Measurements from ENCODE around the gene HS3ST2. TPM values are rescaled to one million over a fixed set of nuclear protein-coding genes. Genes with fewer than 3 reads are reported as not detected.
"Not testable (repeated sequence)": the region's sequence is repeated elsewhere in the genome, so short reads cannot be mapped to it uniquely, and the experiment has no call there.

HS3ST2 gene
- total RNA-seq, 1 donor from 2014 or later = 0.51 TPM

GRCh38 chr16:22813223-22813947 is 577 bp upstream of the HS3ST2 start:
- H3K9me3 Mint-ChIP-seq = no peaks in the 10 kb centered on the region
- peak overlapping the region; percentile 39 for H3K27ac Mint-ChIP-seq
- H3K4me3 Mint-ChIP-seq = peak overlapping the region; percentile 86
- H3K4me1 Mint-ChIP-seq (ENCODE audit: unreplicated experiment) = no peaks in the 10 kb centered on the region
- H3K36me3 Mint-ChIP-seq = no peaks in the 10 kb centered on the region
- peak; percentile 84 for DNase-seq (ENCODE audit: extremely low spot score, unreplicated experiment)
- H3K27me3 Mint-ChIP-seq = peaks cover 88% of the 10 kb centered on the region
- TF ChIP-seq CTCF (conservative IDR thresholded peaks at IDR 0.05) = peak; percentile 92

- no peaks in the 10 kb centered on the region for H3K9me3 Mint-ChIP-seq
- peak overlapping the region; percentile 74 for H3K4me3 Mint-ChIP-seq
- H3K27ac Mint-ChIP-seq = no peak overlapping the region
- no peaks in the 10 kb centered on the region for H3K36me3 Mint-ChIP-seq
- TF ChIP-seq CTCF (conservative IDR thresholded peaks at IDR 0.05) = no peak
- H3K4me1 Mint-ChIP-seq (ENCODE audit: unreplicated experiment) = no peaks in the 10 kb centered on the region
- DNase-seq (ENCODE audit: extremely low spot score, unreplicated experiment) = no peak
- peaks cover 87% of the 10 kb centered on the region for H3K27me3 Mint-ChIP-seq
Observed at GRCh38 chr16:22814711-22815105, 746 bp downstream of the HS3ST2 start.

GRCh38 chr16:22815863-22816262 is 1.9 kb downstream of the HS3ST2 start:
- no peak for TF ChIP-seq CTCF (conservative IDR thresholded peaks at IDR 0.05)
- H3K4me1 Mint-ChIP-seq (ENCODE audit: unreplicated experiment) = no peaks in the 10 kb centered on the region
- H3K36me3 Mint-ChIP-seq = no peaks in the 10 kb centered on the region
- DNase-seq (ENCODE audit: extremely low spot score, unreplicated experiment) = no peak
- H3K9me3 Mint-ChIP-seq = no peaks in the 10 kb centered on the region
- H3K27me3 Mint-ChIP-seq = peaks cover 85% of the 10 kb centered on the region
- H3K4me3 Mint-ChIP-seq = no peak overlapping the region
- H3K27ac Mint-ChIP-seq = no peak overlapping the region

- Mint-ChIP-seq H3K27me3 (peaks cover 85% of the 10 kb centered on the region), H3K9me3 (no peaks in the 10 kb centered on the region)
- no peak for DNase-seq (ENCODE audit: extremely low spot score, unreplicated experiment)
Observed at GRCh38 chr16:22816475-22816874, 2.5 kb downstream of the HS3ST2 start.

GRCh38 chr16:22818736-22819135 is 4.8 kb downstream of the HS3ST2 start:
- H3K9me3 Mint-ChIP-seq; H3K27ac Mint-ChIP-seq; H3K4me3 Mint-ChIP-seq; DNase-seq (ENCODE audit: extremely low spot score, unreplicated experiment); H3K36me3 Mint-ChIP-seq; H3K4me1 Mint-ChIP-seq (ENCODE audit: unreplicated experiment): not testable (repeated sequence)
- peaks cover 70% of the 10 kb centered on the region for H3K27me3 Mint-ChIP-seq

More at GRCh38 chr16:22816475-22816874, 2.5 kb downstream of the HS3ST2 start:
- Mint-ChIP-seq H3K4me3 (no peak overlapping the region), H3K36me3 (no peaks in the 10 kb centered on the region), H3K4me1 (ENCODE audit: unreplicated experiment) (no peaks in the 10 kb centered on the region), H3K27ac (no peak overlapping the region)
- TF ChIP-seq CTCF (conservative IDR thresholded peaks at IDR 0.05) = no peak

GRCh38 chr16:22838681-22839080 is 24.7 kb downstream of the HS3ST2 start:
- Mint-ChIP-seq H3K27me3 (peaks cover 28% of the 10 kb centered on the region), H3K27ac (no peak overlapping the region), H3K4me3 (no peak overlapping the region), H3K9me3 (no peaks in the 10 kb centered on the region), H3K4me1 (ENCODE audit: unreplicated experiment) (no peaks in the 10 kb centered on the region), H3K36me3 (no peaks in the 10 kb centered on the region)
- TF ChIP-seq CTCF (conservative IDR thresholded peaks at IDR 0.05) = no peak
- no peak for DNase-seq (ENCODE audit: extremely low spot score, unreplicated experiment)

- H3K27ac Mint-ChIP-seq; H3K4me1 Mint-ChIP-seq (ENCODE audit: unreplicated experiment); H3K9me3 Mint-ChIP-seq; DNase-seq (ENCODE audit: extremely low spot score, unreplicated experiment); H3K4me3 Mint-ChIP-seq; H3K36me3 Mint-ChIP-seq: not testable (repeated sequence)
- peaks cover 26% of the 10 kb centered on the region for H3K27me3 Mint-ChIP-seq
Observed at GRCh38 chr16:22842031-22842430, 28.1 kb downstream of the HS3ST2 start.
